GM21737 (cell line): ENCODE measurements around the gene ISM1.

ENCODE experiments used
- ATAC-seq: cut with Tn5 transposase; IDR thresholded peaks from one replicate; pipeline ENCODE4 v1.9.1; 2021; ENCODE audit warnings: mild to moderate bottlenecking, moderate library complexity; ENCODE audit not compliant: unreplicated experiment

ISM1 gene

DNA sequence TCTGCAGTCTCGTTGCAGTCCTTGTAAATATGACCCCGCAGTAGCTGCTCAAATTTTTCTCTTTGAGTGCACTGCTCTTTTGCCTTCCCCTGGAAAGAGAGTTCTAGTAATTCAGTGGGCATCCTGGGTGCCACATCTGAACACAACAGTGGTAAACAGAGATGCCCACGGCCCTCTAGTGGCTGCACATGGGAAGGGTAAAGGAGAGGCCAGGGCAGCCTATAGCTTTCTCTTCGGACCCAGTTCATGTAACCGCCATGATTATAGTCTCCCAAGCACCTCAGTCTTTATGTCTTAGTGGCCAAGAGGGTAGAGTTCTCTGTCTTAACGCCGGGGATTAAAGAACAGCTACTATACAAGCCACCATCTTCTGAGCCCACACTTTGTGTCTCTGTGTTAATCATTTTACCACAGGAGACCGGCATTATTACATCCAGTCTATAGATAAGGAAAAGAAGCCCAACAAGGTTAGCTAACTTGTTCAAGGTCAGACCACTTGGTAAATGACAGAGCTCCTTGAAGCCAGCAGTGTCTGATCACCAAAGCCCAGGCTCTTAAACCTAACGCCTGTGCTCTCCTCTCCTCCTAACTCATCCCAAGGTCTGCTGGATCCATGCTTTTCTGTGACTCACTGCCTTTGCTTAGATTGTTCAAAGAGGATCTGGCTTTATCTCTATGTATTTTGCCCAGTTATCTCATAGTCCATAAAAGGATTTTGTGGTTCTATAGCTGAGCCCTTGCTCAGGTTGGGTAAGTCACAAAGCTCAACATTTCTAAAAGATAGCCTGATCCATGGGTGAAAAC is 81.8 kb downstream of the ISM1 start:
- ATAC-seq = peak; percentile 69

- ATAC-seq = no peak
These were observed 84.2 kb downstream of the ISM1 start for GRCh38 chr20:13305284-13305683.

GRCh38 chr20:13307562-13308163 is 86.6 kb downstream of the ISM1 start:
- no peak for ATAC-seq

GRCh38 chr20:13312300-13312699 is 91.2 kb downstream of the ISM1 start:
- no peak for ATAC-seq

- no peak for ATAC-seq
These were observed 92.1 kb downstream of the ISM1 start for GRCh38 chr20:13313201-13313600.

GRCh38 chr20:13317439-13317838 is 96.4 kb downstream of the ISM1 start:
- no peak for ATAC-seq

- ATAC-seq = no peak
These were observed 97.9 kb downstream of the ISM1 start for GRCh38 chr20:13318871-13319521.

GRCh38 chr20:13320702-13321101 is 99.6 kb downstream of the ISM1 start:
- ATAC-seq = no peak

- ATAC-seq = no peak
These were observed 100.3 kb downstream of the ISM1 start for GRCh38 chr20:13321416-13321815.

DNA sequence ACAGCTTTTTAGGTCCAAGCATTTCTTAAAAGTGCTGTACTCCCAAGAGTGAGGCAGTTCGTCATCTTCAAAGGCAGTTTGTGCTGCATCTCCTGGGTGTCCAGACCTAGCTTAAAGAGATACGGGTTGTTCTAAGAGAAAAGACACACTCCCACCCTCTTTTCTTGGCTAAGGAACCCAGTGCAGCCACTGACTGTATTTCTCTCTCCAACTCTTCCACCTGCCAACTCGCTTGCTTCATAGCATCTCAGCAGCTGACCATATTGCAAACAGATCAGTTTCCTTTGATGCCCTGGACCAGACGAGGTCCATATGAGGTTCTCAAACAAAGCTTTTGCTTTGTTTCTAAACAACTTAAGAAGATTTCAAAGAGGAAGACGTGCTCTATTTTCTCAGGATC is 101.1 kb downstream of the ISM1 start:
- ATAC-seq = no peak

DNA sequence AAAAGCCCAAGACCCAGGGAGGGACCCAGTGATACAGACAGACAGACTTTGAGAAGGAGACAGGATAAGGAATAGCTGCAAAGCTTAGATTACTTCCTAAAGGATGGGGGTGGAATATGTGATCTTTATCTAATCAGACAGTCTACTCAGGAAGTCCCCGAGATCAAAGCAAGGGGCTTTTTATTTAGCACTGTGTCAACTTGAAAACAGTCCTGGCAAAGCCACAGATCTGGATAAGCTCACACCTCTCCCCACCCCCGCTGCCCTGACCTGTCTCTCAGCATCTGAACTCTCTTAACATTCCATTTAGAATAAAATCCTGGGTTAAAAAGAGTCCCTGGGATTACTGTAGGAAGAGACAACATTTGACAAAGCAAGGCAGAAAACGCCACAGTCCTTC is 101.5 kb downstream of the ISM1 start:
- no peak for ATAC-seq

GRCh38 chr20:13325033-13325432 is 104.0 kb downstream of the ISM1 start:
- ATAC-seq = no peak

GRCh38 chr20:13325796-13326340 is 104.8 kb downstream of the ISM1 start:
- no peak for ATAC-seq

DNA sequence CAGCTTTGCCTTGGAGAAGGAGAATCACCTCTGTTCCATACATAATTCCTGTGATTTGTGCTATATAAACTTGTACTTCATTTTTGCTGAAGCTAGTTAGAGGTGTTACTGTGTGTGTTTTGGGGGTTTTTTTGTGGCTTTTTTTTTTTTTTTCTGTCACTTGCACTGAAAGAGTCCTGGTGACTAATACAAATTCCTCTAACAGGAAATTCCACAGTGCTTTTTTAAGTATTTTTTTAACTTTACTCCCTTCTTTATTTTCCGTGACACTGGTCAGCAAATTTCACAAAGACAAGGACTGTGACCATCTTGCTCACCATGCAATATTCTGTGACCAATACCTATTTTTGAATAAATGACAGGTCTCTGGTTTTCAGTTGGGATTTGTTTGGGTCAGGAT is 110.5 kb downstream of the ISM1 start:
- no peak for ATAC-seq

GRCh38 chr20:13333036-13333435 is 112.0 kb downstream of the ISM1 start:
- no peak for ATAC-seq

DNA sequence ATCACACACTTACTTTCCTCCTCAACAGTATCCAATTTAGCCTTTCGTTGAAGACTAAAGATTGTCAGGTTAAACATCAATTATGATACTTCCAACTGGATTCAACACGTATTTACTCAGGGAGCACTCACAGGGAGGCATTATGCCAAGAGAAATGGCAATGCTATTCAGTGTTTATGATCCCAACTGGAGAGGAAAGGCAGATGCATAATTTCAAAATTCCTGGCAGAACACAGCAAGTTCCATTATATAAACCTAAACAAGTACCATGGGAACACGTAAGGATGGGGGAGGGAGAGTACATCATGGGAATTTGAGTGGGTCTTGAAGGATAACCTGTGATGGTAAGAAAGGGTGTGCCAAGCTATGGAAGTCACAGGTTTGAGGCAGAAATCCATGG is 112.7 kb downstream of the ISM1 start:
- ATAC-seq = no peak

DNA sequence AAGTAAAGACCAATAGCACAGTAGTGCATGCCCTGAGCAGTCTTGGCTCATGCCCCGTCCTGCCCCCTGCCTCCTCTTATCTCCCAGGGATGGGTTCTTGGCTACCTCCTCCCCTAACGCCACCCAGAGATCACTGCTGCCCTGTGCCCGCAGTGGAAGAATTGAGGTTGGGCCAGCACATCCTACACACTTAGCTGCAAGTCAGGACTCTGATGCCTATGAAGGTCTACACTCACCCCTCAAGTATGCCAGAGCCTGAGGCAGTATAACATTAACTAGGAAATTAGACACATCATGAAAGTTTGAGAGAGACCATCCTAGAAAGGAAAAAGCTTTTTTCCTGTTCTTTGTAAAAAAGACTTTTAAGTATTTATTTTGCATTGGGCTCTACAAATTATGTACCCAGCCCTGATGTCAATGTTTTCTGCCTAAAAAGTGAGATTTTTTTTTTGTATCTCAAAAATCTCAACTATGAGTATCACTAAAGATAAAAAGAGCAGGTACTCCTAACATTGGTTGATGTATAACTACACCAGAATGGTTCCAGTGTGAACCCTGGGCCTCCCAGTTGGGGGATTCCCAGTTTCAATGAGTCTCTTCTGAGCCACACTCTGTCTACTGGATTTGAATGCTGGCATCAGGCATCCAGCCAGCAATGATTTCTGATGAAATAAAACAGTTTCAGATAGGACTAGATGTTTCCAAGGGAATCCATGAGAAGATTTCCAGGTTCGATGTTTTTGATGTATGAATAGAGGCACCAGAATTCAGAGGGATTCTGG is 115.4 kb downstream of the ISM1 start:
- no peak for ATAC-seq

DNA sequence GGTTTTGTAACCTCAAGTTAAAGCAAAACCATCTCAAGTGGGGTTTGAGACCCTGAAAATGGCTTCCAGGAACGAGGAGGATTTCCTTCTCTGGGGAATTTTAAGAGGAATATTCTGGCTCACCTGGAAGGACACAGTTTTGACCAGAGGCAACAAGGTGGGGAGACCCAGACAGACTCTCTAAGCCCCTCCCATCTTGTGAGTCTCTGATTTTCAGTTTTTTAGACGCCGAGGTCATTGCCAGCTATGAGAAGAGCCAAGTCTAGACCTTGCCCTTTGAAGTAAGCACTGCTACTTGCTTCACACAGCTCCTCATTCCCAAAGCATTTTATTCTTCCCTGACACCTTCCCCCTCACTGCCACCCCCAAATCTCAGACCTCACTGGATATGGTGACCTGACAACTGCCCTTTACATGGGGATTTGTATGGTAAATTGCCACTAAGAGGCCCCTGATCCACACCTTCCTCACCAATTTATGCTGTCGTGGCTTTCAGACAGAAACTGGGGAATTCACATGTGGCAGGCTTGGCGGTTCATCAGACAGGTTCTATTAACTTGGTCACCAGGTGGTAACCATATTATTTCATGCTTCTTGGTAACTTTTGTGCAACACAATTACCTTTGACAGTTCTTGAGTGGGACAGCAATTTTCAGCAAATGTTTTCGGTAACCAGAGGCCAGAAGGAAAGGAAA is 116.2 kb downstream of the ISM1 start:
- no peak for ATAC-seq

DNA sequence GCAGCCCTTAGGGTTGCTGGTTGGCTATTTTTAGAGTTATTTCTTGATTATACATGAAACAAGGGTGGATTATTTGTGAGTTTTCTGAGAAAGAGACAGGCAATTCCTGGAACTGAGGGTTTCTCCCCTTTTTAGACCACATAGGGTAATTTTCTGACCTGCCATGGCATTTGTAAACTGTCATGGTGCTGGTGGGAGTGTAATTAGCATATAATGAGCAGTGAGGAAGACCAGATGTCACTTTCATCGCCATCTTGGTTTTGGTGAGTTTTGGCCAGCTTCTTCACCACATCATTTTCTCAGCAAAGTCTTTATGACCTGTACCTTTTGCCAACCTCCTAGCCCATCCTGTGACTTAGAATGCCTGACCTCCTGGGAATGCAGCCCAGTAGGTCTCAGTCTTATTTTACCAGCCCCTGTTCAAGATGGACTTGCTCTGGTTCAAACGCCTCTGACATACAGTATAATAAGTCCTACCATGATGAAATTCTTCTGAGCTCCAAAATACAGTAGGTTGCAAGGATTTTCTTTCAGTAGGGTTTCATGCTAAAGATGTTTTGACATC is 117.1 kb downstream of the ISM1 start:
- ATAC-seq = no peak

GRCh38 chr20:13338999-13339411 is 117.9 kb downstream of the ISM1 start:
- no peak for ATAC-seq
